Osteoblast (primary cell): ENCODE data around the gene APOBEC3F. TPM values are rescaled to one million over a fixed set of nuclear protein-coding genes. Genes with fewer than 3 reads are reported as not detected.
"Not testable (repeated sequence)": the region's sequence is repeated elsewhere in the genome, so short reads cannot be mapped to it uniquely, and the experiment has no call there.

Experiments
- DNase-seq: peaks from one replicate; pipeline ENCODE4 v3.0.0; 2011; ENCODE audit warnings: low spot score, mixed read lengths; ENCODE audit not compliant: insufficient read length; ENCODE audit errors: missing footprints
- H2AFZ ChIP-seq: 2 replicates; pipeline ENCODE4 v1.6.0; 2011; ENCODE audit warnings: mild to moderate bottlenecking, low read length
- H3K27ac ChIP-seq: 2 replicates; pipeline ENCODE4 v1.5.1; 2011; ENCODE audit warnings: mild to moderate bottlenecking, low read depth, low read length, moderate library complexity
- H3K27me3 ChIP-seq: 2 replicates; pipeline ENCODE4 v1.6.0; 2012; ENCODE audit warnings: mild to moderate bottlenecking, control low read depth, inconsistent platforms, low read length, moderate library complexity; ENCODE audit not compliant: insufficient read depth
- H3K36me3 ChIP-seq: 2 replicates; pipeline ENCODE4 v1.5.1; 2011; ENCODE audit warnings: mild to moderate bottlenecking, low read length, control low read depth, moderate library complexity; ENCODE audit not compliant: insufficient read depth
- H3K4me1 ChIP-seq: 2 replicates; pipeline ENCODE4 v1.5.1; 2011; ENCODE audit warnings: mild to moderate bottlenecking, low read length, control low read depth, moderate library complexity; ENCODE audit not compliant: insufficient read depth
- H3K4me2 ChIP-seq: 2 replicates; pipeline ENCODE4 v1.6.0; 2011; ENCODE audit warnings: mild to moderate bottlenecking, low read length; ENCODE audit not compliant: insufficient read depth
- H3K4me3 ChIP-seq: fragments of 200-600 bp; sonication (generic); 3 replicates; pipeline ENCODE4 v1.5.1; 2012; ENCODE audit warnings: mild to moderate bottlenecking, low read length, inconsistent platforms; ENCODE audit not compliant: insufficient read depth
- H3K79me2 ChIP-seq: 2 replicates; pipeline ENCODE4 v1.6.0; 2012; ENCODE audit warnings: mild to moderate bottlenecking, low read length, control low read depth, inconsistent platforms; ENCODE audit not compliant: insufficient read depth
- H3K9me3 ChIP-seq: 2 replicates; pipeline ENCODE4 v1.5.1; 2011; ENCODE audit warnings: low read depth, low read length, control low read depth
- H4K20me1 ChIP-seq: 2 replicates; pipeline ENCODE4 v1.6.0; 2012; ENCODE audit warnings: mild to moderate bottlenecking, low read length, control low read depth; ENCODE audit not compliant: insufficient read depth
- CTCF ChIP-seq: IDR thresholded peaks from 2 replicates; pipeline ENCODE4 v1.5.1; 2011; ENCODE audit warnings: mild to moderate bottlenecking, low read depth, low read length, moderate library complexity; ENCODE audit errors: extremely low read depth
- total RNA-seq: library from RNA; depleted of rRNA; stranded (reverse); fragments of >200 nt; gene quantifications from 2 replicates; pipeline ENCODE4 v1.2.3, GENCODE V29; 2012

APOBEC3F gene
- total RNA-seq, 1 donor = 5.1 TPM

GRCh38 chr22:39013942-39014722, 26.5 kb upstream of the APOBEC3F start, which contains the start of gene APOBEC3C:
Gene APOBEC3C (plus strand): TSS chr22:39014257. CDS start chr22:39014363, 106 bp downstream.
- H3K36me3 ChIP-seq = no peaks in the 10 kb centered on the region
- H3K79me2 ChIP-seq = peaks cover 12% of the 10 kb centered on the region
- H3K27me3 ChIP-seq = no peaks in the 10 kb centered on the region
- peak within 1 kb of the TSS; percentile 13 for H3K27ac ChIP-seq
- H3K9me3 ChIP-seq = no peaks in the 10 kb centered on the region
- peak within 1 kb of the TSS; percentile 87 for H3K4me2 ChIP-seq
- TF ChIP-seq CTCF = no peak
- peak; percentile 95 for DNase-seq
- no peaks in the 10 kb centered on the region for H4K20me1 ChIP-seq
- peak within 1 kb of the TSS; percentile 84 for H2AFZ ChIP-seq
- peaks cover 6% of the 10 kb centered on the region for H3K4me1 ChIP-seq
- H3K4me3 ChIP-seq = peak within 1 kb of the TSS; percentile 74

- not testable (repeated sequence) for H3K9me3 ChIP-seq, H3K36me3 ChIP-seq, H4K20me1 ChIP-seq, H3K4me1 ChIP-seq, DNase-seq, H3K27me3 ChIP-seq
- Histone ChIP-seq H2AFZ (peak overlapping the region; percentile 65), H3K4me2 (peak overlapping the region; percentile 87), H3K79me2 (peaks cover 12% of the 10 kb centered on the region), H3K27ac (peak overlapping the region; percentile 13), H3K4me3 (peak overlapping the region; percentile 74)
Measured at GRCh38 chr22:39014723-39015121, 25.9 kb upstream of the APOBEC3F start.

GRCh38 chr22:39016592-39016991, 24.1 kb upstream of the APOBEC3F start:
- Histone ChIP-seq H3K79me2 (peaks cover 12% of the 10 kb centered on the region), H3K9me3 (no peaks in the 10 kb centered on the region), H2AFZ (no peak overlapping the region), H3K27me3 (no peaks in the 10 kb centered on the region), H3K27ac (no peak overlapping the region), H3K36me3 (no peaks in the 10 kb centered on the region), H3K4me2 (no peak overlapping the region), H3K4me1 (peaks cover 6% of the 10 kb centered on the region), H3K4me3 (no peak overlapping the region), H4K20me1 (no peaks in the 10 kb centered on the region)
- peak; percentile 41 for DNase-seq
- TF ChIP-seq CTCF = no peak

- Histone ChIP-seq H3K4me3 (no peak overlapping the region), H3K4me1 (peaks cover 14% of the 10 kb centered on the region), H3K9me3 (no peaks in the 10 kb centered on the region), H2AFZ (no peak overlapping the region), H4K20me1 (no peaks in the 10 kb centered on the region), H3K4me2 (no peak overlapping the region), H3K27me3 (no peaks in the 10 kb centered on the region), H3K36me3 (no peaks in the 10 kb centered on the region), H3K27ac (no peak overlapping the region), H3K79me2 (peaks cover 12% of the 10 kb centered on the region)
- no peak for TF ChIP-seq CTCF
- DNase-seq = peak; percentile 62
Measured at GRCh38 chr22:39017596-39018365, 22.9 kb upstream of the APOBEC3F start.

- not testable (repeated sequence) for H4K20me1 ChIP-seq, DNase-seq, H2AFZ ChIP-seq, H3K9me3 ChIP-seq, H3K36me3 ChIP-seq, H3K27me3 ChIP-seq, H3K27ac ChIP-seq
- Histone ChIP-seq H3K4me2 (peak overlapping the region; percentile 45), H3K4me3 (peak overlapping the region; percentile 74), H3K79me2 (peaks cover 10% of the 10 kb centered on the region), H3K4me1 (peaks cover 11% of the 10 kb centered on the region)
Measured at GRCh38 chr22:39020021-39020651, 20.5 kb upstream of the APOBEC3F start.
